ENCODE data around the gene WDR88. TPM values are rescaled to one million over a fixed set of nuclear protein-coding genes. Genes with fewer than 3 reads are reported as not detected.
"Not testable (repeated sequence)": the region's sequence is repeated elsewhere in the genome, so short reads cannot be mapped to it uniquely, and the experiment has no call there.

Gene WDR88
- total RNA-seq, 2 donors from 2014 or later = not detected

DNA sequence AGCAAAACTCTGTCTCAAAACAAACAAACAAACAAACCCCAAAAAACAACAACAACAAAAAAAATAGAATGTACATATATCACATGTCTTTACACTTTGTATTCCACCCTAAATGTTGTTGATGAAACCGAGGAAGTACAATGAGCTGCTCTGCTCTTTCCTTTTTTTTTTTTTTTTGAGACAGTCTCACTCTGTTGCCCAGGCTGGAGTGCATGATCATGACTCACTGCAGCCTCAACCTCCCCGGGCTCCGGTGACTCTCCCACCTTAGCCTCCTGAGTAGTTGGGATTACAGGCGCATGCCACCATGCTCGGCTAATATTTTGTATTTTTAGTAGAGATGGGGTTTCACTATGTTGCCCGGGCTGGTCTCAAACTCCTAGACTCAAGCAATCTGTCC is 31.6 kb downstream of the WDR88 start:
- DNase-seq (no peak), ATAC-seq (replicated peaks in 1 of 2) (no peak)
- H3K9me3 Mint-ChIP-seq = peaks cover 3 to 7% of the 10 kb centered on the region in 2 donors
- no peak overlapping the region for H3K27ac Mint-ChIP-seq
- H3K4me1 Mint-ChIP-seq (ENCODE audit: low read depth) = peaks cover 27% of the 10 kb centered on the region
- H3K36me3 Mint-ChIP-seq (ENCODE audit: insufficient read depth in 2 of 2) = peaks cover 6 to 8% of the 10 kb centered on the region in 2 donors
- H3K4me3 Mint-ChIP-seq = no peak overlapping the region
- H3K27me3 Mint-ChIP-seq (ENCODE audit: low read depth) = no peaks in the 10 kb centered on the region

DNA sequence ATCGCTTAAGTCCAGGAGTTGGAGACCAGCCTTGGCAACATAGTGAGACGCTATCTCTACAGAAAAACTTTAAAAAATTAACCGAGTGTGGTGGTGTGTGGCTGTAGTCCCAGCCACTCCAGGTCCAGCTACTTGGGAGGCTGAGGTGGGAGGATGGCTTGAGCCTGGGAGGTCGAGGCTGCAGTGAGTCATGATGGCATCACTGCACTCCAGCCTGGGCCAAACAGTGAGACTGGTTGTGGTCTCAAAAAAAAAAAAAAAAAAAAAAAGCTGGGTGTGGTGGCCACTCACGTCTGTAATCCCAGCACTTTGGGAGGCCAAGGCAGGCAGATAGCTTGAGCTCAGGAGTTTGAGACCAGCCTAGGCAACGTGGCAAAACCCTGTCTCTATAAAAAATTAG is 34.1 kb downstream of the WDR88 start:
- not testable (repeated sequence) for H3K4me3 Mint-ChIP-seq; H3K27me3 Mint-ChIP-seq (ENCODE audit: low read depth); DNase-seq; H3K9me3 Mint-ChIP-seq; H3K27ac Mint-ChIP-seq
- Mint-ChIP-seq H3K4me1 (ENCODE audit: low read depth) (peaks cover 10% of the 10 kb centered on the region), H3K36me3 (ENCODE audit: insufficient read depth in 2 of 2) (peaks cover 7 to 14% of the 10 kb centered on the region in 2 donors)
- peak in 1 of 2 donors; percentile 13 for ATAC-seq (replicated peaks in 1 of 2)

DNA sequence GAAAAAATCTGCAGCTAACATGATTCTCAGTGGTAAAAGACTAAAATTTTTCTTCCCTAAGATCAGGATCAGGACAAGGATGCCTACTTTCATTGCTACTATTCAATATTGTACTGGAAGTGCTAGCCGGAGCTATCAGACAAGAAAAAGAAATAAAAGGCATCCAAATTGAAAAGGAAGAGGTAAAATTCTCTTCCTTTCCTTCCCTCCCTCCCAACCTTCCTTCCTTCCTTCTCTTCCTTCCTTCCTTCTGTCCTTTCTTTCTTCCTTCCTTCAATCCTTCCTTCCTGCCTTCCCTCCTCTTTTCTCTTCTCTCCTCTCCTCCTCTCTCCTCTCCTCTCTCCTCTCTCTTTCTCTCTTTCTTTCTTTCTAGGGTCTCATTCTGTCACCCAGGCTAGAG is 35.5 kb downstream of the WDR88 start:
- Mint-ChIP-seq H3K36me3 (ENCODE audit: insufficient read depth in 2 of 2) (peaks cover 8 to 14% of the 10 kb centered on the region in 2 donors), H3K9me3 (peaks cover 3 to 9% of the 10 kb centered on the region in 2 donors), H3K4me3 (no peak overlapping the region), H3K4me1 (ENCODE audit: low read depth) (peaks cover 3% of the 10 kb centered on the region), H3K27ac (no peak overlapping the region), H3K27me3 (ENCODE audit: low read depth) (no peaks in the 10 kb centered on the region)
- no peak for ATAC-seq (replicated peaks in 1 of 2)
- no peak for DNase-seq

DNA sequence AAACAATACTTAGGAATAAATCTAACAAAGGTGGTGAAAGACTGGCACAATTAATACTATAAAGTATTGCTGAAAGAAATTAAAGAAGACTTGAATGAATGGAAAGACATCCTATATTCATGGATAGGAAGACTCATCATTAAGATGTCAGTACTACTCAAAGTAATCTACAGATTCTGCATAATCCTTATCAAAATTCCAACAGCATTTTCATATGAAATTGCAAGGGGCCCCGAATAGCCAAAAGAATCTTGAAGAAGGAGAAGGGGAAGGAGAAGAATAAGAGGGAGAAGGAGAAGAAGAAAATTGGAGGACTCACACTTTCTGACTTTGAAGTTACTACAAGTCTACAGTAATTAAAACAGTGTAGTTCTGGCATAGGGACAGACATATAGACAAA is 36.6 kb downstream of the WDR88 start:
- Mint-ChIP-seq H3K27ac (no peak overlapping the region), H3K36me3 (ENCODE audit: insufficient read depth in 2 of 2) (peaks cover 9 to 14% of the 10 kb centered on the region in 2 donors), H3K4me3 (no peak overlapping the region), H3K4me1 (ENCODE audit: low read depth) (peaks cover 9% of the 10 kb centered on the region), H3K9me3 (peaks cover 3 to 9% of the 10 kb centered on the region in 2 donors), H3K27me3 (ENCODE audit: low read depth) (no peaks in the 10 kb centered on the region)
- no peak for DNase-seq
- ATAC-seq (replicated peaks in 1 of 2) = no peak

DNA sequence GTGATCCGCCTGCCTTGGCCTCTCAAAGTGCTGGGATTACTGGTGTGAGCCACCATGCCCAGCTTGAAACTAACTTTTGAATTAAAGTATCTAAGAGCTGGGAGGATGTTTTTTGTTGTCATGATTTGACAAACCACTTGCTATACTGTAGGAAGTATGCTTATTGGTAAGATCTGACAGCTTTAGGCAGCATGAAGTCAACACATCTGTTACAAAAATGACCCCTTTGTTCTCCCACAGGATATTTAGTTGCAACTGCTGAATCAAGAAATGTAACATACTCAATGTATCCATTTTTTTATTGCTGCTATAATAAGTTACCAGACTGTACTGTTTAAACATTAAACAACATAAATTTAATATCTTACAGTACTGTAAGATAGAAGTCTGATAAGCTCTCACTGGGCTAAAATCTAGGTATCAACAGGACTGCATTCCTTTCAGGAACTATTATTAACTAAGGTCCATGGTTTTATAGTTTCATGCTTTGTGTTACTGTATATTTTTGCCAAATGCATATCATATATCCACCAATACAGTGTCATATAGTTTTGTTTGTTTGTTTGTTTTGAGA is 39.4 kb downstream of the WDR88 start:
- H3K4me3 Mint-ChIP-seq = no peak overlapping the region
- H3K9me3 Mint-ChIP-seq = peaks cover 3 to 9% of the 10 kb centered on the region in 2 donors
- ATAC-seq (replicated peaks in 1 of 2) (no peak), DNase-seq (no peak)
- H3K4me1 Mint-ChIP-seq (ENCODE audit: low read depth) = peaks cover 28% of the 10 kb centered on the region
- no peaks in the 10 kb centered on the region for H3K27me3 Mint-ChIP-seq (ENCODE audit: low read depth)
- H3K27ac Mint-ChIP-seq = no peak overlapping the region
- peaks cover 9 to 14% of the 10 kb centered on the region in 2 donors for H3K36me3 Mint-ChIP-seq (ENCODE audit: insufficient read depth in 2 of 2)

DNA sequence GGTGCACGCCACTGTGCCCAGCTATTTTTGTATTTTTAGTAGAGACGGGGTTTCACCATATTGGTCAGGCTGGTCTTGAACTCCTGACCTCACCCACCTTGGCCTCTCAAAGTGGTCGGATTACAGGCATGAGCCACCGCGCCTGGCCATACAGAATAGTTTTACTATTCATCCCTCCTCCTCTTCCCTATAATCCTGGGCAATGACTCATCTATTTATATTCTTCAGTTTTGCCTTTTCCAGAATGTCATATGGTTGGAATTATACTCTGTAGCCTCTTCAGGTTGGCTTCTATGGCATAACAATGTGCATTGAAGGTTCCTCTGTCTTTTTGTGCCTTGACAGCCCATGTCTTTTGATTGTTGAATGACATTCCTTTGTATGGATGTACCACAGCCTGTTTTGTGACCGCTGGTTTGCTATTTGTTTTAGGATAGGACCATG is 40.0 kb downstream of the WDR88 start:
- no peaks in the 10 kb centered on the region for H3K27me3 Mint-ChIP-seq (ENCODE audit: low read depth)
- DNase-seq (no peak), ATAC-seq (replicated peaks in 1 of 2) (no peak)
- H3K9me3 Mint-ChIP-seq = peaks cover 3 to 9% of the 10 kb centered on the region in 2 donors
- no peak overlapping the region for H3K4me3 Mint-ChIP-seq
- peaks cover 12 to 14% of the 10 kb centered on the region in 2 donors for H3K36me3 Mint-ChIP-seq (ENCODE audit: insufficient read depth in 2 of 2)
- H3K4me1 Mint-ChIP-seq (ENCODE audit: low read depth) = peaks cover 32% of the 10 kb centered on the region
- no peak overlapping the region for H3K27ac Mint-ChIP-seq

DNA sequence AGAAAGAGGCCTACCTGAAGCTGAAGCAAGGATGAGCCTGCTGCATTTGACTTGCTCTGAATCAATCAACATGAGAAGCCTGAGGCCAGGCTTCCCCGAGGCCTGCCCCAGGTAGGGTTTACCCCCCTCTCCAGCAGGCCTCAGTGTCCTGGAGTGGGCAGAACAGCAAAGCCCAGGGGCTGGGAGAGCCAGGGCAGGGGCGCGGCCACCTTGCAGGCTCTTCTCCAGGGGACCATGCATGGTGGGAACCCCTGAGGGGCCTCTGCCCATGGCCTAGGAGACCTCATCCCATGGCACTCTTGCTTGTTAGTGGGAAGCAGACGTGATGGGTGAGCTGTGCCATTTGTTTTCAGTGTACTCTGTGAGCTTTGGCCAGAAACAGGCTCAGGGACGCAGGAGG is 42.3 kb downstream of the WDR88 start:
- DNase-seq = no peak
- Mint-ChIP-seq H3K27me3 (ENCODE audit: low read depth) (peaks cover 1% of the 10 kb centered on the region), H3K4me1 (ENCODE audit: low read depth) (peaks cover 46% of the 10 kb centered on the region), H3K27ac (no peak overlapping the region), H3K9me3 (peaks cover 0 to under 1% of the 10 kb centered on the region in 2 donors), H3K36me3 (ENCODE audit: insufficient read depth in 2 of 2) (peaks cover 2 to 7% of the 10 kb centered on the region in 2 donors), H3K4me3 (no peak overlapping the region)
- no peak for ATAC-seq (replicated peaks in 1 of 2)

DNA sequence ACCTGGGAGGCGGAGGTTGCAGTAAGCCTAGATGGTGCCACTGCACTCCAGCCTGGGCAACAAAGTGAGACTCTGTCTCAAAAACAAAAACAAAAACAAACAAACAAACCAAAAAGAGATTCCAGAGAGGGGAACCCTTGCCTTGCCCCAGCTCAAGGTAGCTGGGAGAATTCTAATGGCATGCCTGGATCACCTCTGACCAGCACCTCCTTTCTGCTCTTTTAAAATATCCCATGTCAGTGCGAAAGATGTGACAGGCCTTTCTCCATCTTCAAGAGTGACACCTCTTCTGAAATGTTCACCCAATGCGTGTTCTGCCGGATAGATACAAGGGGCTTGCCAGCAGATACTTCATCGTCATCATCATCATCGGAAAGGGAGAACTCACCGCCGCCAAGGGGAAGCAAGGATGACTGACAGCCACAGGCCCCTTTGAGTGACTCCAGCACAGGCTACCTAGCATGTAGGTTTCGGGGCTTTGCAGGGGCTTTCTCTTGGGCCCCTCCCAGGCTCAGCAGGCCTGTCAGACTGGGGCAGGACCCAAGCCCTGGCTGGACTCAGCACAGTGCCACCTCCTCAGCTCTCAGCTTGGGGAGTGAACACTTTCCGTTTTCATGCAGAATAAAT is 43.4 kb downstream of the WDR88 start:
- peaks cover 0 to 7% of the 10 kb centered on the region in 2 donors for H3K36me3 Mint-ChIP-seq (ENCODE audit: insufficient read depth in 2 of 2)
- H3K9me3 Mint-ChIP-seq = no peaks in the 10 kb centered on the region
- no peak overlapping the region for H3K27ac Mint-ChIP-seq
- peak overlapping the region; percentile 93 to 96 for H3K4me3 Mint-ChIP-seq
- DNase-seq = no peak
- ATAC-seq (replicated peaks in 1 of 2) = no peak
- peaks cover 4% of the 10 kb centered on the region for H3K27me3 Mint-ChIP-seq (ENCODE audit: low read depth)
- H3K4me1 Mint-ChIP-seq (ENCODE audit: low read depth) = peaks cover 49% of the 10 kb centered on the region

DNA sequence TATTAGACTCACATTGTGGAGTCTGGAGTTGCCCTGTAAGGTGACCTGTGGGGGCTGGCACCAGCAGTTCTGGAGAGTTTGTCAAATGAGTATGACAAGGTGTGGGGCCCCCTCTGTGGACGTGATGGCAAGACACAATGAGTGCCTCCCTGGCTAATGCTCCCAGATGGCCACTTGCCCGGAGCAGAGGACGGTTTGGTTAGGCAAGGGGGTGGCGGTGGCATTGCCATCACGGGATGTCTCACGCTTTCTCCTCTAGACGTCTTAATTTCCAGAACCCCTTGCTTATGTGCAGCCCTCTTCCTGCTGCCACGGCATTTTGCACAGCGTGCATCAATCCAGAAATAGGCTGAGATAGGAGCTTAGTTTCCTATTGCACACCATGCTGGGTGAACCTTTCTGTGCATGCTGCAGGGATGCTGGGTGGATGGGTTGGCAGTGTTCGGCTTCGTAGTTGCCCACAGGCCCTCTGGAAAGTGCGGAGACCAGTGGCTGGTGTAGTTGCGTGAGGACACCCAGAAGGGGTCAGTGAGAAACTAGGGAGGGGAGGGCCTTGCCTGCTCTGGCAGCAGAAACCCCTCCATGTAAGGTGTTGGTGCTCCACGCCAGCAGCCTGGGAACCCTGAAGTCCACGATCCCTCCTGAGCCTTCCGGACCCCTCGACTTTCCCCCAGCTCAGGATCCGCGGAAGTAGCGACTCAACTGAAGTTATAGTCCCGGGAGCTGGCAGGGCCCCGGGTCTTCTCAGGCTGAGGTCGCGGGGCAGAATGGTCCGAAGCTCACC is 44.2 kb downstream of the WDR88 start:
- no peak for ATAC-seq (replicated peaks in 1 of 2)
- peaks cover 4% of the 10 kb centered on the region for H3K27me3 Mint-ChIP-seq (ENCODE audit: low read depth)
- peak overlapping the region; percentile 100 for H3K27ac Mint-ChIP-seq
- H3K9me3 Mint-ChIP-seq = no peaks in the 10 kb centered on the region
- peaks cover 49% of the 10 kb centered on the region for H3K4me1 Mint-ChIP-seq (ENCODE audit: low read depth)
- DNase-seq = no peak
- H3K36me3 Mint-ChIP-seq (ENCODE audit: insufficient read depth in 2 of 2) = peaks cover 0 to 7% of the 10 kb centered on the region in 2 donors
- H3K4me3 Mint-ChIP-seq = peak overlapping the region; percentile 93 to 96

DNA sequence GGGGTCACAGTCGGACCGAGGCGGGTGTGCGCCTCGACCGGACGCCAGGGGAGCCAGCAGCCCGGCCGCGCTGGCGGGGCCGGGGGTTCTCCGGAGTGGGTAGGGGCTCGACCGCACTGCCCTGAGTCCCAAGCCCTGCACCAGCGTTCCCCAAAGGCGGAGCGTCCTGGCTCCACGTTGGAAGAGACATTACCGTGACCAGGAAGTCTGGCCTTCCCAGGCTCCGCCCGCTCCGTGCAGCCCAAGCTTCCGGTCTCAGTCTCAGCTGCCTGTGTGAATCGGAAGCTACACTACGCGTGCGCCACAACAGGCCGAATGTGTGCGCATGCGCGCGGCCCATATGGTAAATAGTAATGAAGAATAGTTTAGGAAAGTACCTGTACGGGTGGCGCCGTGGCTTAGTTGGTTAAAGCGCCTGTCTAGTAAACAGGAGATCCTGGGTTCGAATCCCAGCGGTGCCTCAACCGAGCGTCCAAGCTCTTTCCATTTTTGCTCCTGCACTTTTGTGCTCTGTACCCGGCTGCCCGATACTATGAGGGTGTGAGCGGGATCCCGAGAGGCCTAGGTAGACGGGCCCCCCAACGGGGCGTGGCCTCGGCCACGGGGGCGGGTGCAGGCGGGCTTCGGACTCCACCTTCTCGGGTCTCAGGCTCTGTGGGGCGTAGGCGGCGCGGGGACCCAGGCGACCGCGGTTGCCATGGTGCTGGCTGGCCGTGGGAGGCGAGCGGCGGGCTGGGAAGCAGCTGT is 44.9 kb downstream of the WDR88 start:
- Mint-ChIP-seq H3K4me3 (peak overlapping the region; percentile 93 to 96), H3K27me3 (ENCODE audit: low read depth) (peaks cover 4% of the 10 kb centered on the region), H3K36me3 (ENCODE audit: insufficient read depth in 2 of 2) (peaks cover 0 to 7% of the 10 kb centered on the region in 2 donors), H3K27ac (peak overlapping the region; percentile 100), H3K9me3 (no peaks in the 10 kb centered on the region), H3K4me1 (ENCODE audit: low read depth) (peaks cover 49% of the 10 kb centered on the region)
- peak; percentile 94 to 96 for DNase-seq
- ATAC-seq (replicated peaks in 1 of 2) = peak; percentile 89 to 91

DNA sequence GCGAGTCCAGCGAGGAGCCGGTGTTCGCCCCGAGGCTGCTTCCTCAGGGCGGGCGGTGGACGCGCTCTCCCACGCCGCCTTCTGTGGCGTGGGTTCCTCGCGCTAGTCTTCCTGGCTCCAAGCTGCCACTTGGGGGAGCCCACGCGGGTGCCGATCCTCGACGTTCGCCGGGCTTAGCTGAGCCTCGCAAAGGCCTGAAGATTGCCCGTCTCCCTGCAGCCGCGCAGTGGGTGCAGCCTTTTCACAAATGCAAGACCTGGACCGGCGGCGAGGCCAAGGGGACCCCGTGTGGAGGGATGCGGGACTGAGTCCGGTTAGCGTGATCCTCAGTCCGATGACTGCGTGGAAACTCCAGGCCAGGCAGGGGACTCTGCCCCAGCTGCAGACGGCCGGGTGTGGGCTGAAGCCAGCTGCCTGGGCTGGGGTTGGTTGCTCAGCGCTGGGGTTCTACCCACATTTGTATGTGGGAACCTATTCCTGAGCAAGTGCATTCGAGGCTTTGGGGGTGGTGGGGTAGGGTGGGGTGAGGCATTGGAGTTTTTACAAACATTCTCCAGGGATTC is 45.6 kb downstream of the WDR88 start:
- H3K9me3 Mint-ChIP-seq = no peaks in the 10 kb centered on the region
- peaks cover 4% of the 10 kb centered on the region for H3K27me3 Mint-ChIP-seq (ENCODE audit: low read depth)
- peak overlapping the region; percentile 100 for H3K27ac Mint-ChIP-seq
- H3K36me3 Mint-ChIP-seq (ENCODE audit: insufficient read depth in 2 of 2) = peaks cover 0 to 5% of the 10 kb centered on the region in 2 donors
- H3K4me1 Mint-ChIP-seq (ENCODE audit: low read depth) = peaks cover 46% of the 10 kb centered on the region
- no peak for ATAC-seq (replicated peaks in 1 of 2)
- no peak for DNase-seq
- H3K4me3 Mint-ChIP-seq = peak overlapping the region; percentile 93 to 96

DNA sequence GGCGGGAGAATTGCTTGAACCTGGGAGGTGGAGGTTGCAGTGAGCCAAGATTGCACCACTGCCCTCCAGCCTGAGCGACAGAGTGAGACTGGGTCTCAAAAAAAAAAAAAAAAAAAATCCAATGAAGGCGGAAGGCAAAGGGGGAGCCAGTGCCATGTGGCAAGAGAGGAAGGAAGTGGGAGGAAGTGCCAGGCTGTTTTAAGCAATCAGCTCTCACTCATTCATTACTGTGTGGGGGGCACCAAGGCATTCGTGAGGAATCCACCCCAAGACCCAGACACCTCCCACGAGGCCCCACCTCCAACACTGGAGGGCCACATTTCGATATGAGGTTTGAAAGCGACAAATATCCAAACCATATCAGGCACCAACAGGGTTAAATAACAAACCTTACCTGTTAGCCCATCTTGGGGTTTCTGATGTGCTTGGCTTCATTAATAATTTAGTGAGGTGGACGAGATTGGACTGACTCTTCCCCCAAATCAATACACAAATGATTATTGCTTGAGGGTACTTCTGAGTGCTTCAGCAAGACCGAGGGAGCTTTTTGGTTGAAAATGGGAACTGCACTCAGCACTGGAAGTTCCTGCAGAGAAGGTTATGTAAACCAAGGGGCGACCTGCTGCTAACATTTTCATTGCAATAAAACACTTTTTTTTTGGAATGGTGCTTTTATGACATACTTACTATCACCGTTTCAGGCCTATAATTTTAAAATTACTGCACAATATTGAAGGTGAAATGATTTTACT is 54.7 kb downstream of the WDR88 start:
- Mint-ChIP-seq H3K4me1 (ENCODE audit: low read depth) (peaks cover 12% of the 10 kb centered on the region), H3K27ac (no peak overlapping the region), H3K9me3 (no peaks in the 10 kb centered on the region), H3K4me3 (no peak overlapping the region), H3K27me3 (ENCODE audit: low read depth) (peaks cover 3% of the 10 kb centered on the region), H3K36me3 (ENCODE audit: insufficient read depth in 2 of 2) (no peaks in the 10 kb centered on the region)
- DNase-seq (no peak), ATAC-seq (replicated peaks in 1 of 2) (no peak)
